Natural killer cell (primary cell): ENCODE data around the gene EPHB1. TPM values are rescaled to one million over a fixed set of nuclear protein-coding genes. Genes with fewer than 3 reads are reported as not detected.

ENCODE experiments used
- ATAC-seq, 3 donors: fragments of 150-1000 bp in 2 of 3; fragments of 200-7000 bp in 1 of 3; cut with Tn5 transposase; 1 replicate in 1 of 3; 2 replicates in 2 of 3; pipeline ENCODE4 v1.10.0; 2021; ENCODE audit warnings: mild to moderate bottlenecking in 2 of 3, moderate library complexity in 2 of 3
- DNase-seq, 2 donors: peaks; one replicate each; pipeline versions ENCODE4 v3.0.0 to v3.0.0-alpha.2; 2013 to 2021; ENCODE audit warnings: mixed read lengths in 1 of 2
- H3K27ac ChIP-seq: one replicate; pipeline ENCODE4 v1.5.1; 2013; ENCODE audit warnings: mild to moderate bottlenecking, low read length
- H3K27me3 ChIP-seq: one replicate; pipeline ENCODE4 v1.6.1; 2013; ENCODE audit warnings: low read length; ENCODE audit not compliant: control insufficient read depth, insufficient read depth
- H3K36me3 ChIP-seq: one replicate; pipeline ENCODE4 v1.6.1; 2013; ENCODE audit warnings: low read length; ENCODE audit not compliant: control insufficient read depth, insufficient read depth
- H3K4me1 ChIP-seq: one replicate; pipeline ENCODE4 v1.6.1; 2013; ENCODE audit warnings: low read length; ENCODE audit not compliant: control insufficient read depth, insufficient read depth
- H3K4me3 ChIP-seq: one replicate; pipeline ENCODE4 v1.5.1; 2013; ENCODE audit warnings: low read length
- H3K9me3 ChIP-seq: one replicate; pipeline ENCODE4 v1.6.1; 2013; ENCODE audit warnings: low read length; ENCODE audit not compliant: control insufficient read depth, insufficient read depth
- H3K27ac Mint-ChIP-seq, 2 donors: one replicate each; pipeline ENCODE4 v1.8.0; 2022; ENCODE audit warnings: mild to moderate bottlenecking in 2 of 2, mixed read lengths in 2 of 2, moderate library complexity in 1 of 2
- H3K27me3 Mint-ChIP-seq, 2 donors: one replicate each; pipeline ENCODE4 v1.8.0; 2022; ENCODE audit warnings: low read depth in 2 of 2, mixed read lengths in 2 of 2
- H3K36me3 Mint-ChIP-seq: one replicate; pipeline ENCODE4 v1.8.0; 2022; ENCODE audit warnings: mixed read lengths
- H3K4me1 Mint-ChIP-seq, 2 donors: one replicate each; pipeline ENCODE4 v1.8.0; 2022; ENCODE audit warnings: mixed read lengths in 2 of 2
- H3K4me3 Mint-ChIP-seq: one replicate; pipeline ENCODE4 v1.8.0; 2022; ENCODE audit warnings: mild to moderate bottlenecking, moderate library complexity, mixed read lengths
- H3K9me3 Mint-ChIP-seq, 2 donors: one replicate each; pipeline ENCODE4 v1.8.0; 2022; ENCODE audit warnings: mixed read lengths in 2 of 2
- WGBS: methylation state at CpG from one replicate; pipeline ENCODE4 v1.1.7; 2013; ENCODE audit warnings: missing lambda C conversion rate; ENCODE audit not compliant: insufficient coverage; 5-methylcytosine and 5-hydroxymethylcytosine counted together
- intact Hi-C: fragments of 100-400 bp; cut with micrococcal nuclease; formaldehyde crosslinking; loops from one replicate; pipeline ENCODE4 v1.14.2; 2022
- total RNA-seq, 4 donors: library from RNA; stranded (reverse); fragments of 120-200 nt in 1 of 4; gene quantifications; one replicate each; pipeline versions ENCODE4 v1.2.3 to v1.2.4, GENCODE V29; 2013 to 2022
- TF ChIP-seq, protein P1 (sequence below): fragments of 200-600 bp; IDR thresholded peaks from one replicate; pipeline ENCODE4 v1.8.0; 2022; ENCODE audit warnings: antibody characterized with exemption

EPHB1 gene
- under 1 TPM in 1 of 3 donors, not detected in 2; 0.60 TPM for total RNA-seq
- 1.1 TPM for total RNA-seq (2013)

DNA sequence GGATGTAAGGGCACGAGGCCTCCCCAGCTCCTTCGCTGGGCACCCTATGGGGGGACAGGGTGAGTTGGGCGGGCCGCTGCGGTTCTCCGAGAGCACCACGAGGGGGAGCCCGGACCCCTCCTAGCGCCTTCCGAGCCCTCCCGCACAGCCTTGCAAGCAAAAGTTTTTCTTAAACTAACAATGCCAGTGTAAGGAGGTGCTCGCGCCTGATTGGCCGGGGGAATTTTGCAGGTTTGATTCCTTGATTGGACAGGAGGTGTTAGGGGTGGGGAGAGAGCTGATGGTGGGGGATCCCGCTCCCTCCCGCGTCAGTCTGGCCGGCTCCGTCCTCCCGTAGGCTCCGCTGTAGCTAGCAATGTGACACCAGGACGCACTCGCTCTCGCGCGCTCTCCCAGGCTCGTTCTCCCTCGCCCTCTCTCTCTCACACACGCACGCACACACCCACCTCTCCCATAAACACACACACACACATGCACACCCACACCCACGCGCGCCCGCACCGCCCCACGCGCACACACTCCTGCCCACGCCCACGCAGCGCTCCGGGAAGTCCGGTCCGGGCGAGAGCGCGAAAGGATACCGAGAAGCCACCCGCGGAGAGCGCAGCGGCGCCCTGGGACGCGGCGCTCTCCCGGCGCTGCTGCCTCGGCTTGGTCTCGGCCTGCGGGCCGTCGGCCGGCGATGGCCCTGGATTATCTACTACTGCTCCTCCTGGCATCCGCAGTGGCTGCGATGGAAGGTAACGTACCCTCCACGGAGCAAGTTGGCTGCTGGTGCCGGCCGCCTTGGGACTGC, at the start of gene EPHB1:
TSS of gene EPHB1 (plus strand) at position 311 of the 796 bp plus-strand sequence.
- peak within 1 kb of the TSS; percentile 85 for H3K4me3 Mint-ChIP-seq
- H3K27me3 Mint-ChIP-seq: peaks cover 33 to 35% of the 10 kb centered on the region in 2 donors
- H3K27ac ChIP-seq: no peak within 1 kb of the TSS
- TF ChIP-seq, protein P1, sequence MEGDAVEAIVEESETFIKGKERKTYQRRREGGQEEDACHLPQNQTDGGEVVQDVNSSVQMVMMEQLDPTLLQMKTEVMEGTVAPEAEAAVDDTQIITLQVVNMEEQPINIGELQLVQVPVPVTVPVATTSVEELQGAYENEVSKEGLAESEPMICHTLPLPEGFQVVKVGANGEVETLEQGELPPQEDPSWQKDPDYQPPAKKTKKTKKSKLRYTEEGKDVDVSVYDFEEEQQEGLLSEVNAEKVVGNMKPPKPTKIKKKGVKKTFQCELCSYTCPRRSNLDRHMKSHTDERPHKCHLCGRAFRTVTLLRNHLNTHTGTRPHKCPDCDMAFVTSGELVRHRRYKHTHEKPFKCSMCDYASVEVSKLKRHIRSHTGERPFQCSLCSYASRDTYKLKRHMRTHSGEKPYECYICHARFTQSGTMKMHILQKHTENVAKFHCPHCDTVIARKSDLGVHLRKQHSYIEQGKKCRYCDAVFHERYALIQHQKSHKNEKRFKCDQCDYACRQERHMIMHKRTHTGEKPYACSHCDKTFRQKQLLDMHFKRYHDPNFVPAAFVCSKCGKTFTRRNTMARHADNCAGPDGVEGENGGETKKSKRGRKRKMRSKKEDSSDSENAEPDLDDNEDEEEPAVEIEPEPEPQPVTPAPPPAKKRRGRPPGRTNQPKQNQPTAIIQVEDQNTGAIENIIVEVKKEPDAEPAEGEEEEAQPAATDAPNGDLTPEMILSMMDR: peak; percentile 26
- H3K4me1 Mint-ChIP-seq: peaks cover 11% of the 10 kb centered on the region in 2 donors
- no peaks in the 10 kb centered on the region for H3K9me3 ChIP-seq
- peaks cover 6% of the 10 kb centered on the region for H3K27me3 ChIP-seq
- DNase-seq: peak in 1 of 2 donors; percentile 51
- H3K36me3 Mint-ChIP-seq: no peaks in the 10 kb centered on the region
- peak; percentile 26 to 84 (median 42) for ATAC-seq
- no peaks in the 10 kb centered on the region for H3K9me3 Mint-ChIP-seq
- H3K4me1 ChIP-seq: peaks cover 5% of the 10 kb centered on the region
- WGBS: 1% methylated on average over 70 of the region's 70 CpGs
- no peak within 1 kb of the TSS for H3K27ac Mint-ChIP-seq
- intact Hi-C loops: loop anchor here (5.0 to 10.0 kb wide), 2 partner anchors 1100 to 1247 kb away; no protein-coding TSS in a partner anchor
- H3K36me3 ChIP-seq: no peaks in the 10 kb centered on the region
- H3K4me3 ChIP-seq: peak within 1 kb of the TSS; percentile 28

DNA sequence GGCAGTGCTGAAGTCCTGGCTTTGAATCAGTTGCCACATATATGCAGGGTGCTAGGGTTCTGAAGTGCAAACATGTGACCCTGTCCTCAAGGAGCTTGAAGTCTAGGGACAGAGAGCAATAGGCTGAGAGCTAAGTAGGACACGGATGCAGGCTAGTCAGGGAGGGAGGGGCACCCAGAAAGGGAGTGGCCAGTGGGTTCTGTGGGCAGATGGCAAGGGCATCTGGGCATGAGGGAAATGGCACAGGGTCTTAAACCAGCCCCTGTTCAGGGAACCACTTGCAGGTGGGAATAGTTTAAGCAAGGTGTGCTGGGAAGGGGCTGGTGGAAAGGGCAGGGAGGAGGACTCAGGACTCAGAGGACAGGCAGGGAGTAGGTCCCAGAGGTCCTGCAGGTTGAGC, 46.4 kb upstream of the EPHB1 start:
- no peak overlapping the region for H3K27ac ChIP-seq
- H3K27me3 ChIP-seq: no peaks in the 10 kb centered on the region
- H3K9me3 ChIP-seq: no peaks in the 10 kb centered on the region
- peaks cover 0 to 3% of the 10 kb centered on the region in 2 donors for H3K27me3 Mint-ChIP-seq
- H3K4me3 Mint-ChIP-seq: no peak overlapping the region
- H3K9me3 Mint-ChIP-seq: no peaks in the 10 kb centered on the region
- no peaks in the 10 kb centered on the region for H3K36me3 ChIP-seq
- intact Hi-C loops: no loop called here
- H3K4me3 ChIP-seq: no peak overlapping the region
- TF ChIP-seq, protein P1: no peak
- no peaks in the 10 kb centered on the region for H3K4me1 ChIP-seq
- H3K27ac Mint-ChIP-seq: no peak overlapping the region
- H3K4me1 Mint-ChIP-seq: no peaks in the 10 kb centered on the region
- DNase-seq: no peak
- H3K36me3 Mint-ChIP-seq: no peaks in the 10 kb centered on the region
- WGBS: 93% methylated on average over 1 of the region's 1 CpG
- ATAC-seq: no peak

DNA sequence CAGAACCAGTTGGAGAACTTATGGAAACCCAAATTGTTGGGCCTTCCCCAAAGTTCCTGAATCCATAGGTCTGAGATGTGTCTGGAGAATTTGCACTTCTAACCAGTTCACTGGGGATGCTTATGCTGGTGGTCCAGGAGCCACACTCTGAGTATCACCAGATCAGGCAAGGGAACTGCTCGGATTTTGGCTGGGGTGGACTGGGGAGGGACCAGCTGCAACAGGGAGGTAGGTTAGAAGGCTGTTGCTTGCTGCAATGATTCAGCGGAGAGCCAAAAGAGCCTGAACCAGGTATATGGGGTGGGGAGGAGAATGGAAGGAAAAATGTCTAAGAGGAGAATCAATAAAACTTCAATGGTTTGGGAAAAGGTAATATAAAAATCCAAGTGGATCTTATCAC, 45.9 kb upstream of the EPHB1 start:
- TF ChIP-seq, protein P1: no peak
- Mint-ChIP-seq H3K27ac (no peak overlapping the region), H3K36me3 (no peaks in the 10 kb centered on the region), H3K4me1 (no peaks in the 10 kb centered on the region), H3K27me3 (peaks cover 0 to 3% of the 10 kb centered on the region in 2 donors), H3K9me3 (no peaks in the 10 kb centered on the region), H3K4me3 (no peak overlapping the region)
- intact Hi-C loops: no loop called here
- Histone ChIP-seq H3K4me1 (no peaks in the 10 kb centered on the region), H3K9me3 (no peaks in the 10 kb centered on the region), H3K27me3 (no peaks in the 10 kb centered on the region), H3K27ac (no peak overlapping the region), H3K4me3 (no peak overlapping the region), H3K36me3 (no peaks in the 10 kb centered on the region)
- 73% methylated on average over 2 of the region's 2 CpGs for WGBS
- no peak for DNase-seq
- no peak for ATAC-seq
